Esophagus squamous epithelium (tissue), 4 donors: ENCODE measurements around the gene CNBD2.

Source experiments
- CTCF ChIP-seq, 6 experiments: fragments of 450-650 bp in 4 of 6; fragments of 200-600 bp in 2 of 6; sonication (generic) in 2 of 6; IDR thresholded peaks; one replicate each; pipeline ENCODE4 v1.5.1; 2016 to 2019; ENCODE audit warnings: antibody characterized with exemption in 6 of 6, mild to moderate bottlenecking in 4 of 6, moderate library complexity in 4 of 6
- POLR2A ChIP-seq, 4 donors: fragments of 450-650 bp; IDR thresholded peaks; one replicate each; pipeline ENCODE4 v1.6.1; 2017; ENCODE audit warnings: antibody characterized with exemption in 4 of 4, mild to moderate bottlenecking in 4 of 4, moderate library complexity in 3 of 4

GRCh38 chr20:35981969-35982368, 13.6 kb downstream of the CNBD2 start:
- TF ChIP-seq POLR2A (IDR thresholded peaks at IDR 0.05) (no peak), CTCF (IDR thresholded peaks at IDR 0.05) (no peak)
